HG02870 (cell line): ENCODE results near the gene PCDH9.

Source experiments
- ATAC-seq: cut with Tn5 transposase; IDR thresholded peaks from one replicate; pipeline ENCODE4 v1.9.1; 2021; ENCODE audit warnings: mild to moderate bottlenecking, moderate library complexity; ENCODE audit not compliant: unreplicated experiment

Gene PCDH9

GRCh38 chr13:66691149-66691548 is 539.0 kb downstream of the PCDH9 start:
- ATAC-seq: no peak

- ATAC-seq: no peak
These were observed 540.5 kb downstream of the PCDH9 start for GRCh38 chr13:66689628-66690027.

- ATAC-seq: no peak
These were observed 541.0 kb downstream of the PCDH9 start for GRCh38 chr13:66689037-66689619.

GRCh38 chr13:66681403-66681802 is 548.7 kb downstream of the PCDH9 start:
- no peak for ATAC-seq

- ATAC-seq: no peak
These were observed 550.1 kb downstream of the PCDH9 start for GRCh38 chr13:66680031-66680430.

GRCh38 chr13:66675620-66676019 is 554.5 kb downstream of the PCDH9 start:
- ATAC-seq: no peak

DNA sequence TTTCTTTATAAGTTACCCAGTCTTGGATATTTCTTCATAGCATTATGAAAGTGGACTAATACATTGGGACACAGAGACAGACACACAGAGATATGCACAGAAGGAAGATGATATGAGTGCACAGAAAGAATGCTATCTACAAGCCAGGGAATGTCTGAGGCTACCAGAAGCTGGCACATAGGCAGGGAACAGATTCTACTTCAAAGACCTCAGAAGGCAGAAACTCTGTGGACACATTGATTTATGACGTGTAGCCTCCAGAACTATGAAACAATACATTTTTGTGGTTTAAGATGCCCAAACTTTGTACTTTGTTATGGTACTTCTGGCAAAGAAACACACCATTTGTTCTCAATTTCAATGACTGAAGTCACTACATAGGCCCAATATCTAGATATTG is 556.7 kb downstream of the PCDH9 start:
- no peak for ATAC-seq

DNA sequence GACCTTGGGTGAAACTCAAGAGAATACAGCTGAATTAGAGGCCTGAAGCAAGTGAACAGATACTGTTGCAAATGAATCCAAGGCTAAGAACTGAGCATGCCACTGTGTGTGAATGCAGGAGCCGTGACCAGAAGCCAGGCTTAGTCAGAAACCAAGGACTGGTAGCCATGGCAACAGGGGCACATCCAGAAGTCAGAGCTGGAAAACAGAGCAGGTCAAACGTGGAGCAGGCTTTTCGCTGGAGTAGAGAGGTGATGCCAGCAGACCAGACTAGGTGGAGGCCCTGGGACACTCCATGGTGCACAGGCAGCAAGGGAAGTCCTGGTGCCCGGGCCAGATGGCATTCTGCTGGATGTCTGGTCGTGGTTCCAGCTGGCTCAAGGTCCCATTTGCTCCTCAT is 564.1 kb downstream of the PCDH9 start:
- no peak for ATAC-seq

DNA sequence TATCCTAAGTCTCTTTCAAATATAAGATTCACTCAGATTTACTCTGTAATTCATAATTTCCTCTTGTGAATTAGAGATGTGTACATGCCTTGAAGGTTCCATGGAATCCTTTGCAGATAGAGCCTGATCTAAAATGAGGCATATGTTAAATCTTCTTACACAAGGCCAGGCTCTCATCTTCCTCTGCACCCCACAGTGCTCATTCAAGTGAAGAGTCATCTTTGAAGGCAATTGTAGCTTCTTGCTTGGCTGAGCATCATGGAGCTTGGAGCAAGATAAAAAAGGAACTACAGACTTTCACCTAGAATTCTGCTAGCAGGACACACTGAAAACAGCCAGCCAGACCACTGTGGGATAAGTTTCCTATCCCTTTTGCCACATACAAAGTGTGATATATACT is 566.4 kb downstream of the PCDH9 start:
- ATAC-seq: no peak

GRCh38 chr13:66663206-66663605 is 566.9 kb downstream of the PCDH9 start:
- ATAC-seq: no peak

DNA sequence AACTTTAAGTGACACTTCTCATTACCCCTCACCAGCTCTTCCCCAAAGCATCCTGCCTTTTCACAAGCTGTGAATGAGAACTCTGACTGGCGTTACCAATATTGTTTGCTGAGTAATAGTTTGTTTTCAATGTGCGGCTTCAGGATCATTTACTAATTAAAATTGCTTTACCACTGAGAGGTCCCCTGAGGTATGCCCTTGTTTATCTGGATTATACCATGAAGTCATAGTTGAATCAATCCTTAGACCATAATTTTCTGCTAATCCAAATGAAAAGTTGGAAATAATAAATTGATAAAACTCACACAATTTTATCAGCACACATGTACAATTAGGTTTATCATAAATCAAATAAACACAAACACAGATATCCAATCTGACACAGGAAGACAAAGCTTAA is 568.8 kb downstream of the PCDH9 start:
- ATAC-seq: no peak

- no peak for ATAC-seq
These were observed 569.7 kb downstream of the PCDH9 start for GRCh38 chr13:66660468-66660813.

GRCh38 chr13:66659701-66660467 is 570.3 kb downstream of the PCDH9 start:
- ATAC-seq: peak; percentile 88

DNA sequence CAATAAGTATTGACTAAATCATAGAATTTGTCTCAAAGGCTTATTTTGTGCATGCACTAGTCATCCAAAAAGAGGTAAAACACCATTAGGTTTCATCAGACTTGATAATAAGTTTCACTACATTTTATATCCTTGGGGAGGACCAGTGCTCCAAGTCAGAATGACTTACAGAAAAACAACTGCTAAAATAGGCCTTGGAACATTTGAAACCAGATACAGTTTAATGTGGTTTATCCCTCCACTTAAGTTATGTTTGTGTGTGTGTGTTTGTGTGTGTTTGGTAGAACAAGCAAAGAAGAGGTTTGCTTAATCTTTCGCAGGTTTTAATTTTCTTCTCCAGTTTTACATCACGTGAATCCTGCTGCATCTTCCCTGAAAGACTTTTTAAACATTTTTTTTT is 570.9 kb downstream of the PCDH9 start:
- ATAC-seq: no peak

GRCh38 chr13:66657165-66657881 is 572.8 kb downstream of the PCDH9 start:
- ATAC-seq: no peak

- no peak for ATAC-seq
These were observed 574.2 kb downstream of the PCDH9 start for GRCh38 chr13:66655847-66656454.

DNA sequence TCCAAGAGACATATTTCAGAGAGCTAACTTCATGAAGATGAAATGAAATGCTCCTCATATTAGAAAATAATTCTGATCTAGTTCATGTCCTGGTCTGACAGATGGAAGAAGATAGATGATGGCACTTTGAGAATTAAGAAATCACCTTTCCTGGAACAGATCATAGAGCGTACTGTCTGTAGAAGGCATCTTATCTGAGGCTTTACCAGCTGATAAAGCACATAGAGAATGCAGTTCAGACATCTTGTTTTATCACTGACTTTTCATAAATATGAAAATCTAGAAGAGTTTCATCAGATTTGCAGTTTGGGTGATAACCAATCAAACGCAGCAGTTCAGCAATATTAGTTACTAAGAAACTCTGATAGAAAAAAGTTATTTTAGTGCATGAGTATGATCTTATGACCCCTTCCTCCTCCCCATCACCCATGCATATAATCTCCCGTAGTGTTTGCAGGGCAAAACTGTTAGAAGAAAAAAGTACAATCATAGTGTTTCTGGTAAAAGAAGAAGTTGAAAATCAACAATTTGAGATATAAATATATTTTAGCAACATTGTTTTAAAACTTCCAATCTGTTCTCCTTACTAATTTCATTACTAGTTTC is 585.2 kb downstream of the PCDH9 start:
- no peak for ATAC-seq

DNA sequence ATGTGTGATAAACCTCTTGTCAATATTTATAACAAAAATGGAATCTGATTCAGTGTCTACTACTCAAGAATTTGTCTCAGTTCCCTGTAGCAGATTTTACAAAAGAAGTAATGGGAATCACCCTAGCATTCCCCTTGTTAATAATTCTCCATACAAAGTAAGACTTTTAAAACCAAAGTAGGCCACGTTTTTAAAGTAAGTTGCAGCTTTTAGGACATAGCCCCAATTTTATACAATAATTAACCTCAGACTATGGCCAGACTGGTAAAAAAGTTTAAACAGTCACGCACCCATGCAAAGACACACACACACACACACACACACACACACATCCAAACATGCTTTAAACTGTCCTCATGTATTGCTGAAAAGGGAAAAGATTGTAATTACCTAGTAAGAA is 589.9 kb downstream of the PCDH9 start:
- no peak for ATAC-seq

GRCh38 chr13:66639044-66639443 is 591.1 kb downstream of the PCDH9 start:
- ATAC-seq: no peak

DNA sequence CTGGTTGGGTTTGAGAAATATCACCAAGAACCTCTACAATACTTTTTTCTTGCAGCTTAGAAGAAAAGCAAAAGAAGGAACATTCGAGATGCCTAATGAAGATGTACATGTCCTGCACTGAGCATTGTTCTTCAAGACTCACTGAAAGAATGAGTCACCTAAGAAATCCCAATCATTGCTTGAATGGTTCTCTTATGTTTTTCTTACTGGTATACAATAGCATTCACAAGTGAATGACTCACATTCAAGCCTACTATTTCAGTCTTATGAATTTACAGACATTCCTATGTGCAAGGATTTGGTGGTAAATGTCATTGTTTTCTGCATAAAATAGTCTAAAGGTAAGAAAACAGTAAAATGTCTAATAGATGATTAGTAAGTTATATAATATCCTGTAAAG is 594.6 kb downstream of the PCDH9 start:
- no peak for ATAC-seq

DNA sequence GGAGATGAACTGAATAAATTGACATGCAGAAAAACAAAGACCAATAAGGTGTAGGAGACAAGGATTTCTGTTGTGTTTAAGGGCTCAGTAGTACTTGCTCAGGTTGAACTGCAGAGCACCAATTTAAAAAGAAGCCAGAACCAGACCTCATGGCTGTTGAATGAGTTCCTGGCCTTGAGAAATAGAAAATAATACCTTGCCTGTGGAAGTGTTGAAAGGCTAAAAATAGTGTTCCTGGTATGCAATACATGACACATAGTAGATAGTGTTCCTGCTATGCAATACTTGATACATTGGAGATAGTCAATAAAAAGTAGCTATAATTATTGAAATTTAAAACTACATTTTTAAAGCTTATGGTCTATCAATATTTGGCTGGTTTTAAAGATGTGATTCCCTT is 595.8 kb downstream of the PCDH9 start:
- no peak for ATAC-seq
